ENCODE data around the gene NUP98.
A peak's percentile ranks its signal among the peaks of the same experiment; 100 is the strongest.
"Not testable (repeated sequence)": the region's sequence is repeated elsewhere in the genome, so short reads cannot be mapped to it uniquely, and the experiment has no call there.

The NUP98 gene

GRCh38 chr11:3796346-3796745 lies 1.0 kb downstream of the NUP98 start:
- TF ChIP-seq EZH2 (IDR thresholded peaks at IDR 0.05; ENCODE audit: borderline replicate concordance, low read depth, low read length, severe bottlenecking) (no peak), CTCF (IDR thresholded peaks at IDR 0.05; ENCODE audit: borderline replicate concordance, extremely low read depth, low read length, poor library complexity, severe bottlenecking) (no peak)
- DNase-seq = no peak
- Histone ChIP-seq H3K36me3 (ENCODE audit: insufficient read depth, low read length) (peaks cover 44% of the 10 kb centered on the region), H3K9ac (ENCODE audit: low read depth, low read length) (peak overlapping the region; percentile 93), H3K4me1 (ENCODE audit: insufficient read depth, low read length) (peaks cover 46% of the 10 kb centered on the region), H3K27ac (ENCODE audit: low read length) (peak overlapping the region; percentile 88), H2AFZ (ENCODE audit: low read depth, low read length) (no peak overlapping the region), H3K4me2 (ENCODE audit: insufficient read depth, low read length) (peak overlapping the region; percentile 84), H3K27me3 (ENCODE audit: insufficient read depth, low read length, poor library complexity) (no peaks in the 10 kb centered on the region), H3K9me3 (ENCODE audit: insufficient read depth, low read length, severe bottlenecking) (no peaks in the 10 kb centered on the region), H4K20me1 (ENCODE audit: insufficient read depth, low read length) (peaks cover 44% of the 10 kb centered on the region), H3K79me2 (ENCODE audit: insufficient read depth, low read length) (peaks cover 74% of the 10 kb centered on the region), H3K4me3 (ENCODE audit: low read depth in 1 of 2, low read length in 2 of 2) (peak overlapping the region; percentile 66 to 88; a peak in 3 of 4 replicates)
- ATAC-seq (ENCODE audit: insufficient read depth, low read depth) = no peak

GRCh38 chr11:3796002-3796311 lies 1.4 kb downstream of the NUP98 start:
- no peak overlapping the region for H2AFZ ChIP-seq (ENCODE audit: low read depth, low read length)
- H3K79me2 ChIP-seq (ENCODE audit: insufficient read depth, low read length) = peaks cover 78% of the 10 kb centered on the region
- no peaks in the 10 kb centered on the region for H3K9me3 ChIP-seq (ENCODE audit: insufficient read depth, low read length, severe bottlenecking)
- no peaks in the 10 kb centered on the region for H3K27me3 ChIP-seq (ENCODE audit: insufficient read depth, low read length, poor library complexity)
- peak overlapping the region; percentile 84 for H3K4me2 ChIP-seq (ENCODE audit: insufficient read depth, low read length)
- peaks cover 44% of the 10 kb centered on the region for H4K20me1 ChIP-seq (ENCODE audit: insufficient read depth, low read length)
- H3K4me3 ChIP-seq (ENCODE audit: low read depth in 1 of 2, low read length in 2 of 2) = peak overlapping the region; percentile 66 to 88; a peak in 3 of 4 replicates
- TF ChIP-seq CTCF (IDR thresholded peaks at IDR 0.05; ENCODE audit: borderline replicate concordance, extremely low read depth, low read length, poor library complexity, severe bottlenecking) (no peak), EZH2 (IDR thresholded peaks at IDR 0.05; ENCODE audit: borderline replicate concordance, low read depth, low read length, severe bottlenecking) (no peak)
- H3K27ac ChIP-seq (ENCODE audit: low read length) = peak overlapping the region; percentile 88; the same call in 1 of the 2 replicates
- peaks cover 46% of the 10 kb centered on the region for H3K4me1 ChIP-seq (ENCODE audit: insufficient read depth, low read length)
- peak overlapping the region; percentile 93 for H3K9ac ChIP-seq (ENCODE audit: low read depth, low read length)
- DNase-seq (no peak), ATAC-seq (ENCODE audit: insufficient read depth, low read depth) (no peak)
- peaks cover 48% of the 10 kb centered on the region for H3K36me3 ChIP-seq (ENCODE audit: insufficient read depth, low read length)

DNA sequence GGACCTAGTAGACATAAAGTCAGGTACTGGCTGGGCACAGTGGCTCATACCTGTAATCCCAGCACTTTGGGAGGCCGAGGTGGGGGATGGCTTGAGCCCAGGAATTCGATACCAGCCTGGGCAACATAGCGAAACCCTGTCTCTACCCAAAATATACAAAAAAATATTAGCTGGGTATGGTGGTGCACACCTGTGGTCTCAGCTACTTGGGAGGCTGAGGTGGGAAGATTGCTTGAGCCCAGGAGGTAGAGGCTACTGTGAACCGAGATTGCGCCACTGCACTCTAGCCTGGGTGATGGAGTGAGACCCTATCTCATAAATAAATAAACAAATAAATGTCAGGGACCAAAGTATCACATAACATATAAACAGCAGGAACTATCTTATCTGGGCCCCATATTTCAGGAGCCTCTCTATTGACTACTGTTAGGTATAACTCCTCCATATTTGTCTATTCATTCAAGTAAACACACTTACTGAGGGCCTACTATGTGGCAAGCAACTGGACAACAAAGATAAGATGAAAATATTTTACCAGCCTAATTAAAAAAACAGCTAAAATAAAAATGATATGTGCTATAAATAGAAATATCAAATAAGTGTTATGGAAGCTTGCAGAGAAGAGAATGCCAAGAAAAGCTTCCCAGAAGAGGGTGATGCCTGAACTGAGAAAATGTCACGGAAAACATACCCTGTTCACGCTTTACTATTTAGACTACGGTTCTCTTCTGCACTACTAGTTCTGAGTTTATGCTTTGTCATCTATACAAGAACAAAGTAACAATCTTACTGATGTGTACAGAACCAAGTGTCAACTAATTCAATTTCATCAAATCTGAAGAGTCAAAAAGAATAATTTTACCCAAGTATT lies 2.0 kb downstream of the NUP98 start:
- Histone ChIP-seq H3K4me3 (ENCODE audit: low read depth in 1 of 2, low read length in 2 of 2) (peak overlapping the region; percentile 66 to 88; a peak in 3 of 4 replicates), H4K20me1 (ENCODE audit: insufficient read depth, low read length) (peaks cover 48% of the 10 kb centered on the region), H3K9ac (ENCODE audit: low read depth, low read length) (peak overlapping the region; percentile 93; the same call in 1 of the 2 replicates), H3K27me3 (ENCODE audit: insufficient read depth, low read length, poor library complexity) (no peaks in the 10 kb centered on the region), H2AFZ (ENCODE audit: low read depth, low read length) (no peak overlapping the region), H3K9me3 (ENCODE audit: insufficient read depth, low read length, severe bottlenecking) (no peaks in the 10 kb centered on the region), H3K27ac (ENCODE audit: low read length) (no peak overlapping the region), H3K79me2 (ENCODE audit: insufficient read depth, low read length) (peaks cover 84% of the 10 kb centered on the region), H3K4me1 (ENCODE audit: insufficient read depth, low read length) (peaks cover 50% of the 10 kb centered on the region), H3K36me3 (ENCODE audit: insufficient read depth, low read length) (peaks cover 53% of the 10 kb centered on the region), H3K4me2 (ENCODE audit: insufficient read depth, low read length) (peak overlapping the region; percentile 84)
- DNase-seq (no peak), ATAC-seq (ENCODE audit: insufficient read depth, low read depth) (no peak)
- TF ChIP-seq EZH2 (IDR thresholded peaks at IDR 0.05; ENCODE audit: borderline replicate concordance, low read depth, low read length, severe bottlenecking) (no peak), CTCF (IDR thresholded peaks at IDR 0.05; ENCODE audit: borderline replicate concordance, extremely low read depth, low read length, poor library complexity, severe bottlenecking) (no peak)

DNA sequence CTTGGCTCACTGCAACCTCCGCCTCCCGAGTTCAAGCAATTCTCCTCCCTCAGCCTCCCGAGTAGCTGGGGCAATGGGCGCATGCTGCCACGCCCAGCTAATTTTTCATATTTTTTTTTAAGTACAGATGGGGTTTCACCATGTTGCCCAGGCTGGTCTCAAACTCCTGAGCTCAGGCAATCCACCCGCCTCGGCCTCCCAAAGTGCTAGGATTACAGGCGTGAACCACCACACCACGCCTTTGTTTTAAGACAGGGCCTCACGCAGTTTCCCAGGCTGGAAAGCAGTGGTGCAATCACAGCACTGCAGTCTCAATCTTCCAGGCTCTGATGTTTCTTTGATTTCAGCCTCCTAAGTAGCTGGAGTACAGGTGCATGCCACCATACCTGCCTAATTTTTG lies 3.0 kb downstream of the NUP98 start:
- H2AFZ ChIP-seq (ENCODE audit: low read depth, low read length); H3K9me3 ChIP-seq (ENCODE audit: insufficient read depth, low read length, severe bottlenecking); H3K27me3 ChIP-seq (ENCODE audit: insufficient read depth, low read length, poor library complexity); H3K4me3 ChIP-seq (ENCODE audit: low read depth in 1 of 2, low read length in 2 of 2); H3K27ac ChIP-seq (ENCODE audit: low read length); DNase-seq; ATAC-seq (ENCODE audit: insufficient read depth, low read depth): not testable (repeated sequence)
- Histone ChIP-seq H3K9ac (ENCODE audit: low read depth, low read length) (peak overlapping the region; percentile 6; the same call in 1 of the 2 replicates), H3K79me2 (ENCODE audit: insufficient read depth, low read length) (peaks cover 94% of the 10 kb centered on the region), H3K4me2 (ENCODE audit: insufficient read depth, low read length) (peak overlapping the region; percentile 84), H4K20me1 (ENCODE audit: insufficient read depth, low read length) (peaks cover 57% of the 10 kb centered on the region), H3K4me1 (ENCODE audit: insufficient read depth, low read length) (peaks cover 53% of the 10 kb centered on the region), H3K36me3 (ENCODE audit: insufficient read depth, low read length) (peaks cover 62% of the 10 kb centered on the region)

Measured in DND-41 (cell line).